ENCODE results near the gene ROBO3.

DNA sequence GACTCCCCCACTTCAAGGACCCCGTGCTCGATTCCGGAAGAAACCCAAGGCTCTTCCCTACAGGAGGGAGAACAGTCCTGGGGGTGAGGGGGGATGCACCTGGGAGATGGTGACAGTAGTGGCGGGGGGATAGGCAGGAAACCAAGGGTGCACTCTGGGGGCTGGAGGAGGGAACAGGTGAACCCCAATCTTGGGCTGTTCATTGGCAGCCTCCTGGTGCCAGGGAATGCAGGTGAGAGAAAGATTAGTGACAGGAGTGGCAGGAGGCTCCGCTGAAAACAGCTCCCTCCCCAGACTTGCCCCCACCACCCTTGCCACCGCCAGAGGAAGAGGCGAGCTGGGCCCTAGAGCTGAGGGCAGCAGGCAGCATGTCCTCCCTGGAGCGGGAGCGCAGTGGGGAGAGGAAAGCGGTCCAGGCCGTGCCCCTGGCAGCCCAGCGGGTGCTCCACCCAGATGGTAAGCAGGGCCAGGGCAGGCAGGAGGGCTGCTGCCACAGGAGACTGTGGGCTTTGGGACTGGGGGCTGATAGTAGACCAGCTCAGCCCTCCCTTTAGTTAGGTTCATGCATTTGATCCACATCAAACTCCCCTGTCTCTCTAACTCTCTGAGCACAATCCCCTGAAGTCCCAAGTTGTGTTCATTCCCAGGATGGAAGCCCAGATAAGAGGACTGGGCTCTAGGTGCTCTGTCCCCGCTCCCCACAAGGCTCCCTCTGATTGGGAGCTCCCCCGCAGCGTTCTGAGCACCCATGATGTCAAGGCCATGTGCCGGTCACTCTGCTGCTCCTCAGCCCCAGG lies 14.5 kb downstream of the ROBO3 start:
- TF ChIP-seq, protein P1, sequence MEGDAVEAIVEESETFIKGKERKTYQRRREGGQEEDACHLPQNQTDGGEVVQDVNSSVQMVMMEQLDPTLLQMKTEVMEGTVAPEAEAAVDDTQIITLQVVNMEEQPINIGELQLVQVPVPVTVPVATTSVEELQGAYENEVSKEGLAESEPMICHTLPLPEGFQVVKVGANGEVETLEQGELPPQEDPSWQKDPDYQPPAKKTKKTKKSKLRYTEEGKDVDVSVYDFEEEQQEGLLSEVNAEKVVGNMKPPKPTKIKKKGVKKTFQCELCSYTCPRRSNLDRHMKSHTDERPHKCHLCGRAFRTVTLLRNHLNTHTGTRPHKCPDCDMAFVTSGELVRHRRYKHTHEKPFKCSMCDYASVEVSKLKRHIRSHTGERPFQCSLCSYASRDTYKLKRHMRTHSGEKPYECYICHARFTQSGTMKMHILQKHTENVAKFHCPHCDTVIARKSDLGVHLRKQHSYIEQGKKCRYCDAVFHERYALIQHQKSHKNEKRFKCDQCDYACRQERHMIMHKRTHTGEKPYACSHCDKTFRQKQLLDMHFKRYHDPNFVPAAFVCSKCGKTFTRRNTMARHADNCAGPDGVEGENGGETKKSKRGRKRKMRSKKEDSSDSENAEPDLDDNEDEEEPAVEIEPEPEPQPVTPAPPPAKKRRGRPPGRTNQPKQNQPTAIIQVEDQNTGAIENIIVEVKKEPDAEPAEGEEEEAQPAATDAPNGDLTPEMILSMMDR (IDR thresholded peaks at IDR 0.05 in 8 of 11, conservative IDR thresholded peaks at IDR 0.05 in 3 of 11) = no peak
- TF ChIP-seq POLR2AphosphoS5 (IDR thresholded peaks at IDR 0.05) (peak; percentile 51 to 85 (median 80)), POLR2A (IDR thresholded peaks at IDR 0.05) (no peak)

All from spleen (tissue), 7 donors.